Activated CD8-positive, alpha-beta memory T cell treated with anti-CD3 and anti-CD28 coated beads, Interleukin-2, amount 50 U/mL, for 48 hours (primary cell): Measurements from ENCODE around the gene ATP6V0A1.
"Not testable (repeated sequence)": the region's sequence is repeated elsewhere in the genome, so short reads cannot be mapped to it uniquely, and the experiment has no call there.

Experiments used
- DNase-seq: peaks from one replicate; pipeline ENCODE4 v3.0.0-alpha.2; 2020

The ATP6V0A1 gene

GRCh38 chr17:42520540-42520951, 61.9 kb downstream of the ATP6V0A1 start:
- DNase-seq, result no peak

GRCh38 chr17:42521036-42521435, 62.4 kb downstream of the ATP6V0A1 start:
- no peak for DNase-seq

GRCh38 chr17:42521666-42522262, 63.1 kb downstream of the ATP6V0A1 start:
- no peak for DNase-seq

GRCh38 chr17:42522263-42522790, 63.6 kb downstream of the ATP6V0A1 start:
- no peak for DNase-seq

DNA sequence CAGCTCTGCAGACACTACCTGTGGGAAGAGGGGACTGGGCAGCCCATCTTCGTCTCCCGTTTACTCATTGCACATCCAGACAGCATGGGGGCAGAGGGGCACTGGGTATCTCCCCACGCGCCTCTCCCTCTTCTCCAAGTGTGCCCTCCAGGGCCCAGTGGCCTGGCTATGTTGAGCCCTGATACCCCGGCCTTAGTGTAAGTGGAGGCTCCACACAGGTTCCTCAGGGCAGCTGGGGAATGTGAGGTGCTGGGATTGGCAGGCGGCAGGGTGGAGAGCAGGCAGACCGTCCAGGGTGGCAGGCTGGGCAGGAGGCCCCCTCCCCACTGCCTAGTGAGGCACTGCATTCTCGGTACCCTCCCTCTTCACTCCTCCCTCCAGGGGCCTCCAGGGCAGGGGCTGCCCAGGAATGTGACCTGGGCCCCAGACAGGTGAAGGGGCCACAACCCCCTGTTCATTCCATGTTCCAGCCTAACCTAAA, 64.2 kb downstream of the ATP6V0A1 start:
- DNase-seq, result no peak

DNA sequence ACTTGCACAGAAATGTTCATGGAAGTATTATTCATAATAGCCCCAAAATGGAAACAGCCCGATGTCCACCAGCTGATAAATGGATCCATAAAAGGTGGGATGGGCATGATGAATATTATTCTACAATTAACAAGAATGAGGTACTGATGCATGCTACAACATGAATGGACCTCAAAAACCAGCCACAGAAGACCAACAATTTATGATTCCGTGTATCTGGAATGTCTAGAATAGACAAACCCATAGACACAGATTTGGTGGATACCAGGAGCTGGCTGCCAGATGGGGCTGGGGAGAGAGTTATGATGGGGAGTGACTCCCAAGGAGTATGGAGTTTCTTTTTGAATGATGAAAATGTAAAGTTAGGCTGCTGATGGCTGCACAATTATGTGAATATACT, 66.5 kb downstream of the ATP6V0A1 start:
- DNase-seq, result no peak

- no peak for DNase-seq
Measured at GRCh38 chr17:42526031-42526444, 67.4 kb downstream of the ATP6V0A1 start.

- no peak for DNase-seq
Measured at GRCh38 chr17:42527932-42528331, 69.3 kb downstream of the ATP6V0A1 start.

- DNase-seq, result no peak
Measured at GRCh38 chr17:42529061-42529460, 70.4 kb downstream of the ATP6V0A1 start.

- DNase-seq, result no peak
Measured at GRCh38 chr17:42530952-42531454, 72.3 kb downstream of the ATP6V0A1 start.

- peak; percentile 77 for DNase-seq
Measured at GRCh38 chr17:42531455-42532354, 73.0 kb downstream of the ATP6V0A1 start.

DNA sequence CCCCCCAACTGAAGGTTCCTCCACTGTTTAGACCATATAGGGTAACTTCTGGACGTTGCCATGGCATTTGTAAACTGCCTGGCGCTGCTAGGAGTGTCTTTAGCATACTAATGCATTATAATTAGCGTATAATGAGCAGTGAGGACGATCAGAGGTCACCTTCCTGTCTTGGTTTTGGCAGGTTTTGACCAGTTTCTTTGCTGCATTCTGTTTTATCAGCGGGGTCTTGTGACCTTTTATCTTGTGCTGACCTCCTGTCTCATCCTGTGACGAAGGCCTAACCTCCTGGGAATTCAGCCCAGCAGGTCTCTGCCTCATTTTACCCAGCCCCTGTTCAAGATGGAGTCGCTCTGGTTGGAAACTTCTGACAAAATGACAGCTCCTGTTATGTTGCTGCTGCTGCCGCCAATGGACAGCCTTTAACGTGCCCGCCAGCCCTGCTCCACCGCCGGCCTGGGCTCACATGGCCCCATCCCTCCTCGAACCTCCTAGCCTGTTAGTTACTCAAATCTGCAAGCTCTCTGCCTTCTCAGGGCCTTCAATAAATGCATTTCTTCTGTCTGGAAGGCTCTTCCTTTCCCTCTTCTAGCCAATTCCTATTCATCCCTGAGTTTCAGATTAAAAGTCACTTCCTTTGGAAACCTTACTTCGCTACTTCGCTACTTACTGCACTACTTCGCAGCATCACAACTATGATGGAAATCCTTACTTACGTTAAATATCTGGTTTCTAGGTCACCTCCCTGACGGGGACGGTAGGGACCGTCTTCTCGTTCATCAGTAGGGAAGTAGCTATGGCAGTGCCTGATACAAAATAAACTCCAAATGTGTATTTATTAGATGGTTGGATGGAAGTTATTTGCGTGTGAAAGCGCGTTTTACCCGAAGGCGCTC, 76.7 kb downstream of the ATP6V0A1 start:
- DNase-seq, result no peak

DNA sequence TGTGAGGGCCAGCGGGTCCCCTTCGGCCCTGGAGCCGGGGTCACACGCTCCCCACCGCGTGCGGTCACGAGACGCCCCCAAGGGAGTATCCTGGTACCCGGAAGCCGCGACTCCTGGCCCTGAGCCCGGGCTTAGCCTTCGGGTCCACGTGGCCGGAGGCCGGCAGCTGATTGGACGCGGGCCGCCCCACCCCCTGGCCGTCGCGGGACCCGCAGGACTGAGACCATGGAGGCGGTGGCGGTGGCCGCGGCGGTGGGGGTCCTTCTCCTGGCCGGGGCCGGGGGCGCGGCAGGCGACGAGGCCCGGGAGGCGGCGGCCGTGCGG, 77.3 kb downstream of the ATP6V0A1 start, which contains the start of gene NAGLU:
TSS of gene NAGLU (plus strand) at position 194 of the 324 bp plus-strand sequence. CDS start at position 226, 32 bp downstream.
- peak; percentile 93 for DNase-seq

GRCh38 chr17:42536372-42537155, 77.9 kb downstream of the ATP6V0A1 start:
- peak; percentile 87 for DNase-seq

DNA sequence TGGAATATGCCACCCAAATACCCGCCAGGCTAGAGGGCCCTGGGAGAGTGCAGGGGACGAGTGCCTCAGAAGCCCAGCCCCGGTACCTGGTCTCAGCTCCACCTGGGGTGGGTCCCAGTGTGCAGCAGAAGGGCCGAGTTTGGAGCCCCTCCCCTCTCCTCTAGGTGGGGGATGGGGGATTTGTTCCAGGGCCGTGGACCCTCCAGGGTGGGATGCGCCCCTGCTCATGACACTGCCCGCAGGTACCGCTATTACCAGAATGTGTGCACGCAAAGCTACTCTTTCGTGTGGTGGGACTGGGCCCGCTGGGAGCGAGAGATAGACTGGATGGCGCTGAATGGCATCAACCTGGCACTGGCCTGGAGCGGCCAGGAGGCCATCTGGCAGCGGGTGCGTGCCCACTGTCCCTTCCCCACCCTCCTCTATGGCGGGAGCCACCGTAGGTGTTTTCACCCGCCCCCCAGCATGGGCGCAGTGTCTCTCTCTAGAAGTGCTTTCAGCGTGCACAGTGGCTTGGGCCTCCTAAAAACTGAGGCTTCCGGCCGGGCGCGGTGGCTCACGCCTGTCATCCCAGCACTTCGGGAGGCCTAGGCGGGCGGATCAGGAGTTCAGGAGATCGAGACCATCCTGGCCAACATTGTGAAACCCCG, 78.6 kb downstream of the ATP6V0A1 start:
- DNase-seq, result no peak

GRCh38 chr17:42537826-42538451, 79.3 kb downstream of the ATP6V0A1 start:
- DNase-seq, result no peak

- no peak for DNase-seq
Measured at GRCh38 chr17:42538482-42538881, 79.8 kb downstream of the ATP6V0A1 start.

DNA sequence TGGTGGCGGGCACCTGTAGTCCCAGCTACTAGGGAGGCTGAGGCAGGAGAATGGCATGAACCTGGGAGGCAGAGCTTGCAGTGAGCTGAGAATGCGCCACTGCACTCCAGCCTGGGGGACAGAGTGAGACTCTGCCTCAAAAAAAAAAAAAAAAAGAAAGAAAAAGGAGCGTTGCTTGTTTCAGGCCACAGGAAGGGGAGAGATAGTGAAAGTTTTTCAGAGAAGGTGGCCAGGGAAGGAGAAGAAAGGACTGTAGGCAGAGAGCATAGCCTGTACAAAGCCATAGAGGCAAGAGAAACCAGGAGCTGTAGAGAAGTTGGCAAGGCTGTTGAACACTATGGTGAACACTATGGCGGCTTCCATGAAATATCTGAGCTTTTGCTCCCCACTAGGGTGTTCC, 81.9 kb downstream of the ATP6V0A1 start:
- not testable (repeated sequence) for DNase-seq

- no peak for DNase-seq
Measured at GRCh38 chr17:42541041-42541833, 82.6 kb downstream of the ATP6V0A1 start.
